ENCODE data around the gene CCDC124. TPM values are rescaled to one million over a fixed set of nuclear protein-coding genes. Genes with fewer than 3 reads are reported as not detected.

Gene CCDC124
- total and polyA plus RNA-seq, 2 of the 4 experiments (the other 2 are of a cell fraction), result 30.1 to 112 TPM

- Histone ChIP-seq H3K27ac (ENCODE audit: insufficient read depth, low read length) (no peak overlapping the region), H3K23ac (ENCODE audit: low read depth, low read length) (no peak overlapping the region), H2AK5ac (ENCODE audit: low read depth, low read length) (no peak overlapping the region), H3K79me1 (ENCODE audit: low read depth in 1 of 2, low read length in 2 of 2) (peaks cover 0 to 29% of the 10 kb centered on the region in 2 experiments; a peak in 3 of 4 replicates), H2BK20ac (ENCODE audit: low read depth, low read length) (no peak overlapping the region), H3K4me3 (ENCODE audit: insufficient read depth, low read depth, low read length) (no peak overlapping the region), H3K18ac (ENCODE audit: low read depth, low read length) (no peak overlapping the region), H2AFZ (replicated peaks; ENCODE audit: low read length, poor library complexity) (no peak overlapping the region), H4K20me1 (ENCODE audit: insufficient read depth, low read length) (peaks cover 12% of the 10 kb centered on the region), H3K9me3 (ENCODE audit: control insufficient read depth, insufficient read depth, low read length) (no peaks in the 10 kb centered on the region), H4K91ac (ENCODE audit: insufficient read depth, low read depth, low read length) (no peak overlapping the region), H2AK9ac (replicated peaks; ENCODE audit: low read depth, low read length, poor library complexity) (no peak overlapping the region), H3K4me1 (ENCODE audit: control insufficient read depth, insufficient read depth, low read length) (0 out of 2 replicates have a peak, but pooled peaks cover 3% of the 10 kb centered on the region), H4K8ac (ENCODE audit: low read depth in 2 of 2, low read length in 2 of 2) (no peak overlapping the region), H3K9me1 (ENCODE audit: insufficient read depth, low read length) (peaks cover under 1% of the 10 kb centered on the region; the same call in 1 of the 2 replicates), H2BK120ac (ENCODE audit: low read depth, low read length) (no peak overlapping the region), H3K14ac (replicated peaks; ENCODE audit: low read depth, low read length) (no peak overlapping the region), H2BK15ac (ENCODE audit: low read depth, low read length) (no peak overlapping the region), H3K9ac (ENCODE audit: low read depth, low read length) (no peak overlapping the region), H3K36me3 (ENCODE audit: control insufficient read depth, insufficient read depth, low read length) (peaks cover 8% of the 10 kb centered on the region; the same call in 1 of the 2 replicates), H3K56ac (ENCODE audit: extremely low read depth, insufficient read depth, low read length) (no peak overlapping the region), H3K27me3 (ENCODE audit: control insufficient read depth, insufficient read depth, low read length) (no peaks in the 10 kb centered on the region), H3K4ac (ENCODE audit: low read depth, low read length) (no peak overlapping the region), H4K5ac (ENCODE audit: low read depth, low read length) (no peak overlapping the region), H3K4me2 (ENCODE audit: low read depth, low read length) (no peak overlapping the region), H2BK5ac (ENCODE audit: low read depth, low read length, poor library complexity, severe bottlenecking) (no peak overlapping the region)
- ATAC-seq (ENCODE audit: low read depth) (no peak), DNase-seq (no peak)
- intact Hi-C loops (cut with micrococcal nuclease), result loop anchor here (5.0 kb wide), 1 partner anchor 120 kb away; no protein-coding TSS in a partner anchor
- TF ChIP-seq FOS (IDR thresholded peaks at IDR 0.05; ENCODE audit: low read depth, low read length) (no peak), ELK1 (IDR thresholded peaks at IDR 0.05; ENCODE audit: borderline replicate concordance, low read depth, low read length) (no peak), NFE2L2 (IDR thresholded peaks at IDR 0.05; ENCODE audit: low read depth, low read length) (no peak), RAD21 (IDR thresholded peaks at IDR 0.05; ENCODE audit: low read length) (no peak), POLR2A (IDR thresholded peaks at IDR 0.05; ENCODE audit: low read depth, low read length) (no peak), CTCF (conservative IDR thresholded peaks at IDR 0.05; ENCODE audit: low read depth, low read length) (no peak), MAFK (IDR thresholded peaks at IDR 0.05; ENCODE audit: low read depth, low read length) (no peak), SMC3 (IDR thresholded peaks at IDR 0.05; ENCODE audit: low read depth, low read length) (no peak), MXI1 (IDR thresholded peaks at IDR 0.05; ENCODE audit: borderline replicate concordance, low read depth, low read length) (no peak), USF2 (IDR thresholded peaks at IDR 0.05; ENCODE audit: low read depth, low read length) (no peak), MAZ (IDR thresholded peaks at IDR 0.05; ENCODE audit: borderline replicate concordance, low read depth, low read length) (no peak), CEBPB (IDR thresholded peaks at IDR 0.05; ENCODE audit: low read depth, low read length) (no peak), BHLHE40 (IDR thresholded peaks at IDR 0.05; ENCODE audit: low read depth, low read length) (no peak), RFX5 (IDR thresholded peaks at IDR 0.05; ENCODE audit: low read depth, low read length) (no peak), RCOR1 (IDR thresholded peaks at IDR 0.05; ENCODE audit: insufficient replicate concordance, low read length) (no peak), CHD1 (IDR thresholded peaks at IDR 0.05; ENCODE audit: low read depth, low read length) (no peak)
- CTCF ChIA-PET, result interaction anchor here (0.6 to 1.7 kb wide), 3 partner anchors 26 to 59 kb away, joined by 3 to 17 read pairs (median 13); no protein-coding TSS in a partner anchor
- POLR2A ChIA-PET (ENCODE audit: unreplicated experiment), result no interaction called here
- dilution Hi-C loops (cut with HindIII; ENCODE audit: low sequenced_read_pairs, unreplicated experiment), result no loop called here
- in situ Hi-C loops (cut with MboI; ENCODE audit: low sequenced_read_pairs), result loop anchor here (5.0 to 25.0 kb wide), 2 partner anchors 55 to 125 kb away; no protein-coding TSS in a partner anchor
- no TSS peak for BruUV-seq (replicated peaks)
- 100% methylated on average over 2 of the region's 9 CpGs; no CpG with 5 or more reads in 1 of the 2 experiments for WGBS, 2 experiments (ENCODE audit: extremely low coverage in 2 of 2, insufficient read length in 1 of 2)
Measured at GRCh38 chr19:17937371-17937900, 4.6 kb downstream of the CCDC124 start.

Measured in IMR-90 (cell line).